GM18517 (cell line): ENCODE data around the gene DENND1A.

Experiments
- ATAC-seq: cut with Tn5 transposase; IDR thresholded peaks from one replicate; pipeline ENCODE4 v1.9.1; 2021; ENCODE audit warnings: mild to moderate bottlenecking, moderate library complexity; ENCODE audit not compliant: unreplicated experiment

The DENND1A gene

DNA sequence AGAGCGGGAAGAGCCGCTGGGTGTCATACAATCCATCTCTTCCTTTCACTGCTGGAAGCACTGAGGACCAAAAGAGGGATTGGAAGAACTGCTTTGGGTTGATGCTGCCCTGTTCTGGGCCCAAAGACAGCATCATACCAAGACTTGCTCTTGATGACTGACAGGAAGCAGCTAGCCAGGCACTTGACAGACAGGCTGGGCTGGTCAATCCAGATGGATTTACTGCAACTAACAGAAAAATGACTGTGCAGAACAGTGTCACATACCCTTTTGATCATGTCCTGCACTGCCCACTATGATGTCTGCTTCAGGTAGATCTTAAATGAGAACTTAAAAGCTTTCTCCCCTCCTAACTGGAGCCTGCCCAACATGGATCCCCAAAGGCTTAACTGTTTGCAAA is 416.4 kb downstream of the DENND1A start:
- no peak for ATAC-seq

DNA sequence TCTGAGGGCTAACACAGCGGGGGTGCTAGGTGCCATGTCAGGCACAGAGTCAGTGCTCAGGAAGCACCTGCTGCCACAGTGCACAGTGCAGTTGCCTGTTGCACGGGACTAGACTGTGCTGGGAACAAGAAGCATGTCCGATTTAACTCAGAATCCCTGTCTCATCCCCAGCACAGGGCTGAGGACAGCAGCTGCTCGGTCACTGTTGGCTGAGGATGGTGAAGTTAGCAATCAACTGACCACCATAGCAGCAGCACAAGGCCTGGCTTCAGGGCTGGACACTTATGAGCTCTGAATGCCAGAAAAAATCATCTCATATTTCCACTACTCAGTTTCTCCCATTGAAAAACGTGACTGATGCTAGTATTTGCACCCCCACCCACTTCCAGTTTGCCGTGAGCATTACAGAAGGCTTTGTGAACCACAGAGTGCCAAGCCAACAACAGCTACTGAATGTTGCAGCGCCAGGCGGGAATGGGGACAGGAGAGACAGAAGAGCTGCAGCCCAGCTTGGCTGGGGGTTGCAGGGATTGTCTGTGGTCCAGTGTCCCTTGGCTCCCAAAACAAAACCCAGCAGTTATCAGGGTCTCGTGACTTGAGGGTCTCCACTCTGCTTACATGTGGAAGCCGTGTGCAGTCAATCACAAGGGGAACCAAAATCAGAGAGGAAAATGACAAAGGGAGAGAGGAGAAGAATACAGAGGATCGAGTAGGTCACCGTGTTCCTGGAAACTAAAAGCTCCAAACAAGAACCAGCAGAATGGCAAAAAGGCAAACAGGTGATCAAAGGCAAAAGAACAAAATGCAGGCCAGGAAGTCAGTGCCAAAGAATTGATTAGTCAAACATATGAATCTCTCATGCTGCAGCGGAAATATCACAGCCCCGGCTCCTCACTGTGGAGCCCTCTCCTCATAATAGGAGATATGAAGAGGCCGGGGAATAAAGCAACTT is 418.3 kb downstream of the DENND1A start:
- no peak for ATAC-seq

DNA sequence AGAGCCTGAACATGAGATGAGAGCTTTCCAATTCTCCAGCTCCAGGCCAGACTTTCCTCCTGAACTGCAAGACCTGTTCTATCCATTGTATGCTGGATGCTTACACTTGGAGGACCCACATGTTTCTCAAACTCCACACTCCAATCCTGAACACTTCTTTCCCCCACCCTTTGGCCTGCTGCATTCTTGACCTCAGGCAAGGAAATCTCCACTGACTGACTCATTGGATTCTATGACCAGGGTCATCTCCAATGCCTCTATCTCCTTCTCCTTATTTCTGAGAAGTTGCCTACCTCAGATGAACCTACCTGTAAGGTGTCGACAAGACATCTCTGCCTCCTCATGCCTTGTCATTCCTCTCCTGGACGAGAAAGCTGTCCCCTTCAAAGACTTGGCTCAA is 420.3 kb downstream of the DENND1A start:
- no peak for ATAC-seq

DNA sequence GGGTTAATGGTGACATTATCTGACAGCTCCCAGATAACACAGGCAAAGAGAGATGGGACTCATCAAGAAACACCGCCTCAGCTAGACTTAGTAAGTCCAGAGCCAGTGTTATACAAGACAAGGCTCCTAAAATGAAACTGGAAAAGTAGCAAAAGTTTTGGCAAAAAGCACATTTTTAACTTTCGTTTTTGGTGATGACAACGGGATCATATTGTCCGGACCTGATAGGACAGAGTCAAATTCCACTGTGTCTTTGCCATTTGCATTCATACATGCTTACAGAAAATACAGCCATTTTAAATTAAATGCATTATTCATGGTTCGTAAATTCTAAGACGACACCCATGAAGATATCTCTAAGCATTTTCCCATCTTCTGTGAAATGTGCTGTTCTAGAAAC is 421.9 kb downstream of the DENND1A start:
- no peak for ATAC-seq

DNA sequence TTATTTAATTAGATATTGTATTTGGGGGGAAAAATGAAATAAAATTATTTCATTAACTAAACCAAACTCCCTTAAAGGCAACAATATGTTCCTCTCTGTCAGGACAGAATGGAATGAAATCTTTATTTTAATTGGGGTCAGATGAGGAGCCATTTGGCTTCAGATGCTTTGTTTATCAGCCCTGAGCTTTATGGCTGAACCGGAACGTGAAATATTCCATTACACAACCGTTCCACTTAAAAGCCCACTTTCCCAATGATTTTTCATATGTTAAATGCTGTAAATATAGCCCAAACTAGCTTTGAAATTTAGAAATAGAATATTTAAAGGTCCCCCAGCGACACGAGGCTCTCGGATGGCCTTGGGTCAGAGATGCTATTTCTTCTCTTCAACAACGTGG is 424.4 kb downstream of the DENND1A start:
- no peak for ATAC-seq

DNA sequence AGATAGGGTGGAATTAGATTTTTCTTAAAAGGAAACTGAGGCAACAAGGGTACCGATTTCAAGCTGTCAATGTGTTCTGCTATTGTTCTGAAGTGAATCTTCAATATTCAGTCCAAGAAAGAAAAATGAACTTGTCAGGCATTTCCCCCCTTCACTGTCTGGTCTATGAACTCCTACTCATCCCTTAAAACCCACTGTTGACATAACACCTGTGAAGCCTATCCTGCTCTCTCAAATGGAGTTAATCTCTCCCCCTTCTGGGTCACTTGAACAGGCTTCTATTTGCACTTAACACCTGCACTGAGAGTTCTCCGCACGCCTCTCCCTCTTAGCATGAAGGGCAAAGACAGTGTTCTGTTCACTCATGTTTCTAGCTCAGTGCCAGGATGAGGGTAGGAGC is 429.6 kb downstream of the DENND1A start:
- no peak for ATAC-seq

DNA sequence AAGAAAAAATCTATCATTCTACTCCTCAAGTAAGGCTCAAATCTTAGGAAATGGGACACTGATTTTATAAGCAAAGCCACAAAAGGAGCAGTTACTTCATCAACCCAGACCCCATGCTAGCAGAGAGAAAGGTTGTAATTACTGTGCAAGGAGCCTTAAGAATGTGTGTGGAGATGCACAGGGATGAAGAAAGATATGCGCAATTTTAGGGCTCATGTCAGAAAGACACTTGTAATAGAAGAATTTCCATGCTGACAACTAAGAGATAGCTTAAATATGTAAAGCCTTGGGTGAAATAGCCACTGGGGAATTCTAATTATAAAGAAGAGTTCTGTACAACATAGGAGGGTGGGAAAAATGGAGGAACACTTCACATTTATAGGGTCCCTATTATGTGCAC is 432.1 kb downstream of the DENND1A start:
- no peak for ATAC-seq

DNA sequence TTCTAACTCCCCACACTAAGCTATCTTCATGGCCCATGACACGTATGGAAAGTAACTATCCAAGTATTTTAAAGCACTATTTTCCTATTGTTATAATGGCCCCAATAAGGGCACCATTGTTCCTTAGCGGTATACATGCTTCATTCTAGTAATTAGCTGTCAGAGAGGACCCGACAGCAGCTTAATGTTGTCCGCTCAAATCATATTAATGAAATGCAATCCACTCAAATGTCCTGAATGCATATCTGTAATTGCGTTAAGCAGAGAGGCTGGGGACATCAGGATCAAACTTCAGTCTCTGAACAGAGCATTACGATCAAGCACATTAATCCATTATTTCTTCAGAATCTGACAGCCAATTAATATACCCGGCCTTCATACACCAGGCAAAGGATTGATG is 434.2 kb downstream of the DENND1A start:
- no peak for ATAC-seq

DNA sequence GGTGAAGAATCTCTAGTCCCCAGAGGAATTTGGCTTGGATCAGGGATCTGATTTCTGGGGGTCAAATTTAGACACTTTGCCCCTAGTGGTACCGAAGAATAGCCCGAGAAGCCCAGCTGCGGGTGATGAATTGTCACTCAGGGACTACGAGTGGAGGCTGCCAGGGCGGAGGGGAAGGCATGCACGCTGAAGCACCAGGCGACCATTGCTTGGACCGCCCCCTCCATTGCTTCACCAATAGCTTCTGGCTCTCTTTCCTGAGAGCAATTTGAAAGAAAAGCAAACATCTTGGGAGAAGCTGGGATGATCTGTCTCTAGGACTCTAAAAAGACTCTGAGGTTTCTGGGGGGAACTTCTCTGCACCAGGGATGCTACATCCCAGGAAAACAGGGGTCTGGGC is 436.3 kb downstream of the DENND1A start:
- ATAC-seq = no peak

DNA sequence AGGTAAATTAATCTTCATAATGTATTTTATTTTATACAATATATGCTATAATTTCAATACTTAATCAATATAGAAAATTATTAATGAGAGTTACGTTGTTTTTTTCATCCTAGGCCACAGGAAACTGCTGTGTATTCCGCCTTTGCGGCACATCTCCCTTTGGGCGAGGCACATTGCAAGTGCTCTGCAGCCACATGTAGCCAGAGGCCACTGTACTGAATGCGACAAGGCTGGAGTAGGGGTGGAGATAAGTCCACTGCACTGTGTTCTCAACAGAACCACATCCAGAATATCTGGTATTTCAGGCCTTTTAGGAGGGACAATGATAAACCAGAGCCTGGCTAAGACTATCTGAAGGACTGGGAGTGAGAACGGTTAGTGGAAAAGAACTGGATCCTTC is 439.2 kb downstream of the DENND1A start:
- no peak for ATAC-seq

DNA sequence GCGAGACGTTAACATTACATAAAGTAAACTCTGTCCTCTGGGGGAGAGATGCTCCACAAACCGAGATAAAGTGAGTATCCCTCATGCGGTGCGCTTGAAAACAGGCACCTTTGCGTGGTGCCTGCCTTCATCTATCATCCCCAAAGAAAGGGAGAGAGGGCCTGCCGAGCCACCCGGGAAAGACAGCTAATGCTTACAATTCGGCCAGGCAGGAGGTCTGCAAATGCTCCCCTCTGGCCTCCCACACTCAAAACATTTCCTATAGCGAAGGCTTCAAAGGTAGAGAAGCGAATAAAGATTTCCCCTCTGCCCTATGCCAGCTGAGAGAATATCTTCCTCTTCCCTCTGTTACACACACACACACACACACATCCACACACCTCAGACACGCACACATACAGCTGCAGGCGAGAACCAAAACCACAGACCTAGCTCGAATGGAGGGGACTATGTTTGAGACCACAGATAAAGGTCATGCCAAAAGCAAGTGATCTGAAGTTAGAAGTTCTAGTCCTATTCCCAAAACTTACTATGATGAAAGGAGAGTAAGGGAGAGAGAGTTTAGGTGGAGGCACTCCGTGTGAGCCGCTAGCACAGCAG is 441.1 kb downstream of the DENND1A start:
- no peak for ATAC-seq

DNA sequence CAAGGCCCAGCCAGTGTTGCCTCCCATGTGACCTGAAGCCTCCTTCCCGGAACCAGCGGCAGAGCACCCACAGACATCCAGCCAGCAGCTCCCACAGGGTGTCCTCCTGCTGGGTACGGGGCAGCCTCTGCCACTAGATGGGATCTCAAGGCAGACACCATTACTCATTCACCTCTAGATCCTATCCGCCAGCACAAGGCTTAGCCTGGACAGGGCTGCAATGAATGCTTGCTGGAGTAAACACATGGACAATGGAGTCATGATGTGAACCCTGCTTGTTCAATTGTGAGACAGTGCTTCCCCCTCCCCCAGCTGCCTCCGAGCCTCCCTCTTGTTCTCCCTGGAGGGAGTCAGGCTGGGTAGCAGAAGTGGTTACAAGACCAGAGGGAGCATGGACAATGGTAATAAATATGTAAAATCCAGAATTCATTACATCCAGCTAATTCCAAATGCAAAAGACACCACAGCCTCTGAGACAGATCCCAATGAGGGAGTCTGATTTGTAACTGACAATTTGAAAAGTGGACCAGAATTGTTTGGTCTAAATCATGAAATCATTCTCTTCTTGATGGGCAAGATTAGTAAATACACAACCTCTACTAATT is 441.9 kb downstream of the DENND1A start:
- no peak for ATAC-seq

DNA sequence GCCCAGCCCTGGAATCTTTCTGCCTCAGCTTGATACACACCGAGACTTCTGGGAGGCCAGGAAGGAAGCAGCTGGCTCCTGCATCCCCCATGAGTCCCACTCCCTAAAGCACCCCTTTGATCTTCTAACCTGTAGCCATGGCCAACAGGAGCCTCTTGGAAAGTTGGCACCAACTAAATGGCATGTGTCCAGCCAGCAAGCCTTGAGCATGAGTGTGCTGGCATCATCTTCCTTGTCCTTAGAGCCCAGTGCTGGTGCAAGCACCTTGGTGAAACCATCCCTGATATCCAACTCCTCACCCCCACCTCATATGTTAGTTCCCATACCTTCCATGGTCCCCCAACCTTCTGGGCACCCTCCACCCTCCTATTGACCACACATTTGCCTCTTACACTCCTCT is 443.5 kb downstream of the DENND1A start:
- no peak for ATAC-seq

DNA sequence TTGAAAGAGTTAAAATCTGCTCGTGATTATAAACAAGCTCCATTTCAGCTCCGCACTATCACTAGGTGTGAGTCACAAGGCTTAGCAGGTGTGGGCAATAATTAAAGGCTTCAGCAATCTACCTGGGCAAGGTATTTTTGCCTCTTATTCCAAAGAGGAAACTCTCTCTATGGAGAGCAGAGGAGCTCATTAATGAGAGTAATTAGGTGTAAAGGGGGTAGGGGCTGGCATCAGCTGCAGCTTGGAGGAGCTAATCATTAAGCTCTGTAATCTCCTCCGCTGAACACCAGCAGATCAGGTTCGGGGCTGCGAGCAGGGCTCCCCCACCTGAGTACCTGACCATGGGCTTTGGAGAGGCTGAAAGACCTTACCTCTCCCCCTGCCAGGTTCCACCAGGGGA is 444.7 kb downstream of the DENND1A start:
- ATAC-seq = no peak

DNA sequence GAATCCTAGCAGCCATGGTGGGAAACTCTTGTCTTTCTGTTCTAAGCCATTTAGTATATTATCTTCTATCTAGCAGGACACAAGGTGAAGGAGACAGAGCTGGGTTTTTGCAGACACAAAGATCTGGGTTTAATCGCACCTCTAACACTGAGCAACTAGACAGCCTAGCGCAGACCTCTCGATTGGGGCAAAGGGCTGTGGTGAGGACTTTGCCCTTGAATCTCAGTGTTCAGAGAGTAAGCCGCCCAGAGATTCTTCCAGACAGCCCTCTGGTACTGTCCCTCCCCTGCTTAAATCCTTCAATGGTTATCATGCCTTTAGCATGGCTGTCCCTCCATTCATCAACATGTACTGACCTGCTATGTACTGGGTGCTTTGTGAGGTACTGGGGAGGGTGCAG is 445.8 kb downstream of the DENND1A start:
- ATAC-seq = no peak

DNA sequence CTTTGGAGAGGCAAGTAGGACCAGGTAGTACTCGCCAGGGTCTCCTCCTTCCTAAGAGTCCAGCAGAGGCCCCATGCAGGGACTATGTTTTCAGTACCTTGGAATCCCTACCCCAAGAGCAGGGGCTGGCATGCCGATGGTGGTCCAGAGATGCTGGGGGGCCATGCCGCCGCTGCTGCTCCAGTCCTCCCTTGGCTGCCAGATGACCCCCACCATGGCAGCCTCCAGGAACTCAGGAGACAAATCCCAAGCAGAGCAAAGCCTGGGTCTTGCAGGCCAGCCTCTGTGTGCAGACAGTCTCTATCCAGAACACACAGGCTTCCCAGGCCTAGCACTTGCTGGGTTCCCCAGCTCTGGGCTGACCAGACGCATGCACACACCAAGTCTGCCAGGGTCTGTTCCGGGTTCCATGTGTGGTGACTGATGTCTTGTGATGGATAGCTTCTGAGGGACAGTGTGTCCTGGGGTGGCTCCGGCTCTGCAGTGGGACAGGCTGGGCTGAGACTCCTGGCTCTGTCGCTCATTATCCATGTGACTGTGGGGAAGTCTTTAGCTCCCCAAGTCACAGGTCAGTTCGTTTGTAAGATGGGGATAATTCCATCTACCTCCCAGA is 446.6 kb downstream of the DENND1A start:
- no peak for ATAC-seq

DNA sequence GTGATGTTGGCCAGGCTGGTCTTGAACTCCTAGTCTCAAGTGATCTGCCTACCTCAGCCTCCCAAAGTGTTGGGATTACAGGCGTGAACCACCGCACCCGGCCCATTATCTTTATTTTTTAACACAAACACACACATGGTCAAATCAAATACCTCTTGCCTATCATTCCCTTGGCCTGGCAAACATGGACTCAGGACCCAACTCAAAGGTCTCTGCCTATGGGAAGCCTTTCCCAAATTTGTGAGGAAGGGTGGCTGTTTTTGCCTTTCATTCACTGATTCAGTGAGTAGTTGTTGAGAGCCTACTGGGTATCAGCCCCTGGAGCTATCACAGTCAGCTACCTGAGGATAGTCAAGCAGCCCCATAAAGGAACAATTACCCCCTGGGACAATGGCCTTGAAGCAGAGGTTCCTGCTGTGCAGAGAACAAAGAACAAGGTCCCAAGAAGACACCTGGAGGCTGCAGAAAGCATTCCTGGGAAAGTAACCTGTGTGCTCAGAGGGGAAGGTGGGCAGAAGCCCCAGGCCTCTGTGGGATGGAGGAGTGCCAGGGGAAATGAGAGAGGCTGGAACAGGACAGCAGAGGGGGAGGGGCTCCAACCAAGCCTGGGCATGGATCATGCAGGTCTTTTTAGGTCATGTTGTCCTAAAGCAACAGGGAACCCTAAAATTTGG is 447.5 kb downstream of the DENND1A start:
- no peak for ATAC-seq

DNA sequence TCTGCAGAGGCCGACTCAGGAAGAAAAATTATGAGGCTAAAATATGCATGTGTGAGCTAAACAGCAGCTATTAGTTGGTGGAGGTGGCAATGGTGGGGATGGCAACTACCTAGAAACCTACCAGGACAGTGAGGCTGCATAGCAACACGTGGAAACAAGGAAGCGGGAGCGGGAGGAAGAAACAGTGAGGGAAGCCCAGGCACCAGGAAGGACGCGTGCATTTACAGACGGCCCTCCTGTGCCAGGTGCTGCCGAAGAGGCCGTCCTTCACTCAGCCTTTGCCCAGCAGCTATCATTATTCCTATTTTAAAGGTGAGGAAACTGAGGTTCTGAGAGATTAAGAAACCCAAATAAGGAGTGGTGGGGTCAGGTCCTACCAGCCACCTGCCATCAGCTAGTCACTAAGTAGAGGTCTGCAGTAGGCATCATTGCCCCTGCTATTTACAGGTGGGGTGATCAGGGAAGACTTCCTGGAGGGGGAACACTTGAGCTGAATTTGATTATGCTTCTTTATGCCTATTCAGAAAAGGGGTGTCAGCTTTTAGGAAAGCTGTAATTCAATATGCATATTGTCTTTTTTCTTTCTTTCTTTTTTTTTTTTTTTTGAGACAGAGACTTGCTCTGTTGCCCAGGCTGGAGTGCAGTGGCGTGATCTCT is 448.6 kb downstream of the DENND1A start:
- ATAC-seq = no peak

DNA sequence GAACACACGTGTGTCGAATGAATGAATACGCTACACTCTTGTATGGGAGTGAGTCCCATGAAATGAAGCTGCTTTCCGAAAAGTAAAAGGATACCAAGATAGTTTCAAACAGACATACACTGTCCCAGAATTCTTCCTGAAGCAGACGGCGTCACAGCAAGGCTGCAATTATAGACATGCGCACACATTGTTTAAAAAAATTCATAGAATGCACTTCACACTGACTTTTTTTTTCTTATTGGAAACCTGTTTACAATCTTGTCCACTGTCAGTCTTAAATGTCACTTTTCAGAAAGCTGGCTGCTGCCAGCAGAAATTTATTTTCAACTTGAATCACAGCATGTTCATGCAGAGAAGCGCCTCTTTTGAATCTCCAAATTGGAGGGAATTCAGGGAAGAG is 449.1 kb downstream of the DENND1A start:
- no peak for ATAC-seq

DNA sequence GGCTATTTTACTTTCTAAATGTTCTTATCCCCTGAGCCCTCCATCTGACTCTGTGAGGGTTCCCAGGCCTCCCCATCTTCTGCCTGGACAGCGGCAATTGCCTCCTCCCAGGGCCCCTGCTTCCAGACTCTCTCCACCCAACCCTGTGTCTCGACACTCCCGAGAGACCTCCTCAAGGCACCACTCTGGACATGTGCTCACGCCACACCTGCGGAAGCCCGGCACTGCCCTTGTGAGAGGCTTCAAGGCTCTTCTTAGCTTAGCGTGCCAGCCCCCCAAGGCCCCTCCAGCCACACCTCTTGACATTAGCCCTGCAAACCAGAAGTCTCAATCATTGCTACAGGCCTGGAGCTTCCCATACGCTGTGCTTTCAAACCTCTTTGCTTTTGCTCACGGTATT is 449.8 kb downstream of the DENND1A start:
- ATAC-seq = no peak
